Lower leg skin (tissue), 4 donors: Measurements from ENCODE around the gene APOE. TPM values are rescaled to one million over a fixed set of nuclear protein-coding genes. Genes with fewer than 3 reads are reported as not detected.
"Not testable (repeated sequence)": the region's sequence is repeated elsewhere in the genome, so short reads cannot be mapped to it uniquely, and the experiment has no call there.

Experiments used
- DNase-seq, 2 donors: peaks; one replicate each; pipeline ENCODE4 v3.0.0-alpha.2; 2019; ENCODE audit warnings: low spot score in 2 of 2
- H3K4me3 ChIP-seq: fragments of 200-600 bp; sonication (generic); 2 replicates; pipeline ENCODE4 v1.5.1; 2017; ENCODE audit warnings: mild to moderate bottlenecking, low read depth; ENCODE audit not compliant: poor library complexity, severe bottlenecking
- POLR2A ChIP-seq, 2 donors: fragments of 450-650 bp; IDR thresholded peaks; one replicate each; pipeline ENCODE4 v1.6.1; 2016 to 2017; ENCODE audit warnings: antibody characterized with exemption in 2 of 2, mild to moderate bottlenecking in 1 of 2, moderate library complexity in 1 of 2
- WGBS, 2 donors: methylation state at CpG; one replicate each; pipeline ENCODE4 v1.1.5; 2018; 5-methylcytosine and 5-hydroxymethylcytosine counted together
- intact Hi-C: fragments of 100-400 bp; cut with DNase I; formaldehyde crosslinking; loops from one replicate; pipeline ENCODE4 v1.15.0; 2023; ENCODE audit warnings: low total_unique reads
- total RNA-seq, 4 donors: library from RNA; depleted of rRNA; stranded (reverse); fragments of >200 nt; gene quantifications; one replicate each; pipeline ENCODE4 v1.1.0, GENCODE V29; 2016
- TF ChIP-seq, protein P1 (sequence below), 3 donors: fragments of 450-650 bp; IDR thresholded peaks; one replicate each; pipeline ENCODE4 v1.5.1; 2016; ENCODE audit warnings: antibody characterized with exemption in 3 of 3, mild to moderate bottlenecking in 3 of 3, moderate library complexity in 2 of 3

APOE gene
- total RNA-seq, 4 donors from 2014 or later: 511 to 997 (median 747) TPM

- no peak for DNase-seq
- WGBS, 2 donors: 77 to 84% methylated on average over 22 of the region's 22 CpGs
- intact Hi-C loops: no loop called here
- no peak for TF ChIP-seq POLR2A (IDR thresholded peaks at IDR 0.05)
- H3K4me3 ChIP-seq: no peak overlapping the region
Measured at GRCh38 chr19:44875666-44876451, 29.7 kb upstream of the APOE start.

DNA sequence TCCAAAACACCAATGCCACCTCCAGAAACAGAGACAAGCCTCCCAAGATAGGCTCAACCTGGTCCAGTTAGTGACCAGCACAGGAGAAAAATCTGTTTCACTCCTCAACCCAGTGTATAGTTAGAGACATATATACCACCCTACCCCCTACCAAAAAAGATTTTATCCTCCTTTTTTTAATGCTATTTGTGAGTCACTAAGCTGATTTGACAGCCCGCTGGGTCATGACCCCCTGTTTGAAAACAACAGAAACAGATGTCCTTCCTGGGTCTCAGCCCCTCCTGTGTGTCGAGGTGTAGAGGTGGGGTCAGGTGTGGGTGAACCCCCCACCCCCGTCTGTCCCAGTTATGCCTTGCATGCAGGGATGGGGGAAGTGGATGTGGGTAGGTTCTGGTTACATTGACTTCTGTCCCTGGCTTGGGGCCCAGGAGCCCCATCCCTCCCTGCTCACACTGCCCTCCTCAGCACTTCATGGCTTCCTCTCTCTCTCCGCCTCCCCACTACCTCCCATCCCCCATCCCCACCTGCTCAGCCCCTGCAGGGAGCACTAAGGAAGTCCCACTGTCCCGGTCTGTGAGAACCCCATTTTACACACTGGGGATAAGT, 28.6 kb upstream of the APOE start:
- H3K4me3 ChIP-seq: no peak overlapping the region
- no peak for DNase-seq
- intact Hi-C loops: no loop called here
- 63 to 69% methylated on average over 5 of the region's 5 CpGs for WGBS, 2 donors
- no peak for TF ChIP-seq POLR2A (IDR thresholded peaks at IDR 0.05)
- TF ChIP-seq, protein P1, sequence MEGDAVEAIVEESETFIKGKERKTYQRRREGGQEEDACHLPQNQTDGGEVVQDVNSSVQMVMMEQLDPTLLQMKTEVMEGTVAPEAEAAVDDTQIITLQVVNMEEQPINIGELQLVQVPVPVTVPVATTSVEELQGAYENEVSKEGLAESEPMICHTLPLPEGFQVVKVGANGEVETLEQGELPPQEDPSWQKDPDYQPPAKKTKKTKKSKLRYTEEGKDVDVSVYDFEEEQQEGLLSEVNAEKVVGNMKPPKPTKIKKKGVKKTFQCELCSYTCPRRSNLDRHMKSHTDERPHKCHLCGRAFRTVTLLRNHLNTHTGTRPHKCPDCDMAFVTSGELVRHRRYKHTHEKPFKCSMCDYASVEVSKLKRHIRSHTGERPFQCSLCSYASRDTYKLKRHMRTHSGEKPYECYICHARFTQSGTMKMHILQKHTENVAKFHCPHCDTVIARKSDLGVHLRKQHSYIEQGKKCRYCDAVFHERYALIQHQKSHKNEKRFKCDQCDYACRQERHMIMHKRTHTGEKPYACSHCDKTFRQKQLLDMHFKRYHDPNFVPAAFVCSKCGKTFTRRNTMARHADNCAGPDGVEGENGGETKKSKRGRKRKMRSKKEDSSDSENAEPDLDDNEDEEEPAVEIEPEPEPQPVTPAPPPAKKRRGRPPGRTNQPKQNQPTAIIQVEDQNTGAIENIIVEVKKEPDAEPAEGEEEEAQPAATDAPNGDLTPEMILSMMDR (IDR thresholded peaks at IDR 0.05): no peak

GRCh38 chr19:44878120-44878865, 27.3 kb upstream of the APOE start:
- 76 to 77% methylated on average over 16 to 26 of the region's 26 CpGs for WGBS, 2 donors
- H3K4me3 ChIP-seq: no peak overlapping the region
- TF ChIP-seq POLR2A (IDR thresholded peaks at IDR 0.05): no peak
- TF ChIP-seq, protein P1 (IDR thresholded peaks at IDR 0.05): no peak

GRCh38 chr19:44879309-44880065, 26.1 kb upstream of the APOE start:
- H3K4me3 ChIP-seq: no peak overlapping the region
- no peak for DNase-seq
- WGBS, 2 donors: 72 to 79% methylated on average over 14 to 16 of the region's 18 CpGs
- no peak for TF ChIP-seq POLR2A (IDR thresholded peaks at IDR 0.05)
- TF ChIP-seq, protein P1 (IDR thresholded peaks at IDR 0.05): no peak
- intact Hi-C loops: no loop called here

More at GRCh38 chr19:44878120-44878865, 27.3 kb upstream of the APOE start:
- no peak for DNase-seq
- intact Hi-C loops: no loop called here

DNA sequence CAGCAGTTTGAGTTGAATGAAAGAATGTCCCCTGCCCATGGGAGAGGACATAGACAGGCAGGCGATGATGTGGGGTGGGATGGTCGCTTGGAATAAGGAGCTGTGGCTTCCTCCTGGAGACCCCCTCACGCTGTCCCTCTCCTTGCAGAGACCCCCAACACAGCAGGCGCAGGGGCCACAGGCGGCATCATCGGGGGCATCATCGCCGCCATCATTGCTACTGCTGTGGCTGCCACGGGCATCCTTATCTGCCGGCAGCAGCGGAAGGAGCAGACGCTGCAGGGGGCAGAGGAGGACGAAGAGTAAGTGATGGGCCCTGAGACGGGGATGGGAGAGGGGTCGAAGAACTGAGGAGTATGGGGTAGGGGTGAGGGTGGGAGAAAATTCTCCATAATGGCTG, 23.5 kb upstream of the APOE start:
- WGBS, 2 donors: 90 to 94% methylated on average over 15 of the region's 15 CpGs
- no peak overlapping the region for H3K4me3 ChIP-seq
- DNase-seq: no peak
- intact Hi-C loops: no loop called here
- TF ChIP-seq, protein P1 (IDR thresholded peaks at IDR 0.05): no peak
- no peak for TF ChIP-seq POLR2A (IDR thresholded peaks at IDR 0.05)

GRCh38 chr19:44882619-44883397, 22.8 kb upstream of the APOE start:
- intact Hi-C loops, H3K4me3 ChIP-seq, DNase-seq: not testable (repeated sequence)
- WGBS, 2 donors: 90 to 92% methylated on average over 19 of the region's 19 CpGs
